ENCODE data around the gene TAS2R38. TPM values are rescaled to one million over a fixed set of nuclear protein-coding genes. Genes with fewer than 3 reads are reported as not detected.

The TAS2R38 gene
- total RNA-seq, 1 donor from 2014 or later, result not detected

DNA sequence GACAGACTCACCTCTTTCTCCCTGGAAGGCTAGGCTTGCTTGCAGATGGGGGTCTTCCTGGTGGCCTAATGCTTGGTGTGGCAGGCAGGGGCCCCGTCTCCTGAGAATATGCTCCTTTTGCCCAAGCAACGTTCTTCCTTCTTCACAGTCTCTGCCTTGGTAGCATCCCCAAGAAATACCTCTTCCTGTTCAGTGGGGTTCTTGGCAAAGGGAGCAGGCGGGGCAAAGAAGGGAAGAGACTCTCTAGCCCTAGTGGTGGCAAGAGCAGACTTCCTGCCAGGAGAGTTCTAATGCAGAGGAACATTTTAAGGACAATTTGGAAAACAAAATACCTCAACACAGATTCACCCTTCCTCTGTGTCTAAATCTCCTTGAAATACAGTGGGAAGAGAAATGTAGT, 26.8 kb downstream of the TAS2R38 start, which contains the start of gene CLEC5A:
TSS of gene CLEC5A (minus strand) at position 179 of the 400 bp plus-strand sequence. CDS start 682 bp downstream, outside the sequence.
- Mint-ChIP-seq H3K27ac (no peak within 1 kb of the TSS), H3K27me3 (no peaks in the 10 kb centered on the region), H3K9me3 (no peaks in the 10 kb centered on the region), H3K36me3 (no peaks in the 10 kb centered on the region), H3K4me1 (ENCODE audit: unreplicated experiment) (no peaks in the 10 kb centered on the region), H3K4me3 (no peak within 1 kb of the TSS)
- DNase-seq (ENCODE audit: extremely low spot score, unreplicated experiment), result no peak
- TF ChIP-seq, protein P1, sequence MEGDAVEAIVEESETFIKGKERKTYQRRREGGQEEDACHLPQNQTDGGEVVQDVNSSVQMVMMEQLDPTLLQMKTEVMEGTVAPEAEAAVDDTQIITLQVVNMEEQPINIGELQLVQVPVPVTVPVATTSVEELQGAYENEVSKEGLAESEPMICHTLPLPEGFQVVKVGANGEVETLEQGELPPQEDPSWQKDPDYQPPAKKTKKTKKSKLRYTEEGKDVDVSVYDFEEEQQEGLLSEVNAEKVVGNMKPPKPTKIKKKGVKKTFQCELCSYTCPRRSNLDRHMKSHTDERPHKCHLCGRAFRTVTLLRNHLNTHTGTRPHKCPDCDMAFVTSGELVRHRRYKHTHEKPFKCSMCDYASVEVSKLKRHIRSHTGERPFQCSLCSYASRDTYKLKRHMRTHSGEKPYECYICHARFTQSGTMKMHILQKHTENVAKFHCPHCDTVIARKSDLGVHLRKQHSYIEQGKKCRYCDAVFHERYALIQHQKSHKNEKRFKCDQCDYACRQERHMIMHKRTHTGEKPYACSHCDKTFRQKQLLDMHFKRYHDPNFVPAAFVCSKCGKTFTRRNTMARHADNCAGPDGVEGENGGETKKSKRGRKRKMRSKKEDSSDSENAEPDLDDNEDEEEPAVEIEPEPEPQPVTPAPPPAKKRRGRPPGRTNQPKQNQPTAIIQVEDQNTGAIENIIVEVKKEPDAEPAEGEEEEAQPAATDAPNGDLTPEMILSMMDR (conservative IDR thresholded peaks at IDR 0.05), result no peak

DNA sequence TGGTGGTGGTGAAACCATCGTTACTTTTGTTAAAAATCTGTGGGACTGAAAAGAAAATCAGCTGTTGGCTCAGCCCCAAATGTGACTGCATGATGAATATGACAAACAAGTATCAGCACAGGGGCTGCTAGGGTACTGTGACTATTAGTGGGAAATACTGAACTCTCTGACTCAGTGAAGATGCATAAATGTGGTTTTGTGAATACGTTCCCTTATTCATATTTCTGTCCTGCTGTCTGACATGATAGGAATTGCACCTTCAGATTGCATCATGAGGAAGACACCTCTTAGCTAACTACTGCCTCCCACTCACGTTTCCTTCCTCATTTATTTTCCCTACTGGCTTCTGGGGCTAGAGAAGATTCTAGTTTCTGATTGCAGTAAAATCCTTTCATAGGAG, 28.2 kb downstream of the TAS2R38 start:
- no peaks in the 10 kb centered on the region for H3K4me1 Mint-ChIP-seq (ENCODE audit: unreplicated experiment)
- TF ChIP-seq, protein P1 (conservative IDR thresholded peaks at IDR 0.05), result no peak
- no peak for DNase-seq (ENCODE audit: extremely low spot score, unreplicated experiment)
- no peak overlapping the region for H3K27ac Mint-ChIP-seq
- H3K27me3 Mint-ChIP-seq, result no peaks in the 10 kb centered on the region
- H3K4me3 Mint-ChIP-seq, result no peak overlapping the region
- no peaks in the 10 kb centered on the region for H3K36me3 Mint-ChIP-seq
- peaks cover 8% of the 10 kb centered on the region for H3K9me3 Mint-ChIP-seq

- Mint-ChIP-seq H3K4me3 (no peak overlapping the region), H3K27ac (no peak overlapping the region), H3K9me3 (peaks cover 8% of the 10 kb centered on the region), H3K27me3 (no peaks in the 10 kb centered on the region), H3K36me3 (no peaks in the 10 kb centered on the region), H3K4me1 (ENCODE audit: unreplicated experiment) (no peaks in the 10 kb centered on the region)
- TF ChIP-seq, protein P1 (conservative IDR thresholded peaks at IDR 0.05), result no peak
- no peak for DNase-seq (ENCODE audit: extremely low spot score, unreplicated experiment)
These were observed 28.8 kb downstream of the TAS2R38 start for GRCh38 chr7:141944811-141945210.

DNA sequence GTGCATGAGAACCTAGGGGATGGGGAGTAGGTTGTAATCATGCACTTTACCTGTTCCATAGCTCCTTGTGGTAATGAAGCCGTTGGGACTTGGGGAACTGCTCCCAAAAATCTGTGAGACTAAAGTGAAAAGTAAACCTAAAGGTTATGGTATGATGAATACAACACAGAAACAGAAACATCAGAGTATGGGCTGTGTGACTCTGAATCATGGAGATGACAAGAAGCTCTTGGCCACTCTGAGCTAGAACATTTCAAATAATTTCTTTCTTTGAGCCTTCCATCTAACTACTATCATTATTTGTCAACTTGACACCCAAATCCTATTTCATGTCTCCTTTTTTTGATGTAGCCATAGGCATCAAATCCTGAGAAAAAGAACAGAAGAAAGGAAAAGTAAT, 29.7 kb downstream of the TAS2R38 start:
- no peak for DNase-seq (ENCODE audit: extremely low spot score, unreplicated experiment)
- Mint-ChIP-seq H3K9me3 (peaks cover 8% of the 10 kb centered on the region), H3K4me1 (ENCODE audit: unreplicated experiment) (no peaks in the 10 kb centered on the region), H3K27ac (no peak overlapping the region), H3K4me3 (no peak overlapping the region), H3K27me3 (no peaks in the 10 kb centered on the region), H3K36me3 (no peaks in the 10 kb centered on the region)
- TF ChIP-seq, protein P1 (conservative IDR thresholded peaks at IDR 0.05), result no peak

- Mint-ChIP-seq H3K4me3 (no peak overlapping the region), H3K9me3 (peaks cover 8% of the 10 kb centered on the region), H3K36me3 (no peaks in the 10 kb centered on the region), H3K27me3 (no peaks in the 10 kb centered on the region), H3K27ac (no peak overlapping the region), H3K4me1 (ENCODE audit: unreplicated experiment) (no peaks in the 10 kb centered on the region)
- TF ChIP-seq, protein P1 (conservative IDR thresholded peaks at IDR 0.05), result no peak
- no peak for DNase-seq (ENCODE audit: extremely low spot score, unreplicated experiment)
These were observed 32.5 kb downstream of the TAS2R38 start for GRCh38 chr7:141941075-141941474.

DNA sequence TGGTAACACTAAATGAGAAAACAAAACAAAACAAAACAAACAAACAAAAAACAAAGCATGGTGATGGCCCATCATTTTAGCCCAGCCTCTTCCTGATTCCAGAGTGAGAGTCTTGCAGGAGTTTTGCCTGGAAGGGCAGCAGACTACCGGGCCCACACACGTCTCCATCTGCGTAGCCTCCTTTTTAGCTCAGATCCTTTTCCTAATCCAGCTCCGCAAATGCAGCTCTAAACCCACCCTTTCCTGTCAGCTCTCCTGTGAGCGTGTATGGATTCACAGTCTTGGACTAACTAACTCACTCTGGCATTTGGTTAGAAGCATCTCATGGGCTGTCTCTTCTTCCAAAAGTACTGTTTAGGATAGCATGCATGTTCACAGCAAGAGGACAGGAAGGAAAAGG, 43.4 kb downstream of the TAS2R38 start:
- no peak for DNase-seq (ENCODE audit: extremely low spot score, unreplicated experiment)
- Mint-ChIP-seq H3K4me1 (ENCODE audit: unreplicated experiment) (no peaks in the 10 kb centered on the region), H3K9me3 (no peaks in the 10 kb centered on the region), H3K27ac (no peak overlapping the region), H3K36me3 (no peaks in the 10 kb centered on the region), H3K27me3 (peaks cover 3% of the 10 kb centered on the region), H3K4me3 (no peak overlapping the region)
- TF ChIP-seq, protein P1 (conservative IDR thresholded peaks at IDR 0.05), result no peak
